PC-3 (cell line): ENCODE measurements around the gene ACRV1.

Experiments used
- EZH2 ChIP-seq: fragments of 300-600 bp; sonication (generic); IDR thresholded peaks from one replicate; pipeline ENCODE4 v1.6.1; 2017; ENCODE audit warnings: antibody characterized with exemption, mild to moderate bottlenecking, low read length; ENCODE audit not compliant: unreplicated experiment
- EZH2phosphoT487 ChIP-seq: fragments of 300-600 bp; sonication (generic); IDR thresholded peaks from 2 replicates; pipeline ENCODE4 v1.6.1; 2018; ENCODE audit warnings: mild to moderate bottlenecking, antibody characterized with exemption, low read length, borderline replicate concordance
- TF ChIP-seq, protein P1 (sequence below): fragments of 300-600 bp; sonication (generic); conservative IDR thresholded peaks from 2 replicates; pipeline ENCODE4 v1.5.1; 2017; ENCODE audit warnings: antibody characterized with exemption, low read depth, mild to moderate bottlenecking, low read length

DNA sequence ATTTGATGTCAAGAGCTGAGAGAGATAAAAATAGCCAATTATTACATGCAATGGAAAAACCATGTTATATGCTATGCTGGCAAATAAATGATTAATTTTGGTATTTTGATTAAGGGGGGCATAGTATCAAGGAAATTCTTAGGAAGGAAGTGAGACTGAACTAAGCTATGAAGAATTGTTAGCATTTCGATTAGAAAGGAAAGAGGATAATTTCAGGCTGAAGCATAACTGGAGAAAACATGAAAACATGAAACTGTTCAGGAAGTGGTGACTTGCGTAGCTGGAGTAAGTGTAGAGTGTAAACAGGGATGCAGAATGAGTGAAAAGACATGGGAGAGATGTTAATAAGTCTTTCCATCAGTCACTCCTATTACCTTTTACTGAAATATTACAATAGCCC lies 6.4 kb downstream of the ACRV1 start:
- TF ChIP-seq EZH2 (no peak), EZH2phosphoT487 (no peak)
- TF ChIP-seq, protein P1, sequence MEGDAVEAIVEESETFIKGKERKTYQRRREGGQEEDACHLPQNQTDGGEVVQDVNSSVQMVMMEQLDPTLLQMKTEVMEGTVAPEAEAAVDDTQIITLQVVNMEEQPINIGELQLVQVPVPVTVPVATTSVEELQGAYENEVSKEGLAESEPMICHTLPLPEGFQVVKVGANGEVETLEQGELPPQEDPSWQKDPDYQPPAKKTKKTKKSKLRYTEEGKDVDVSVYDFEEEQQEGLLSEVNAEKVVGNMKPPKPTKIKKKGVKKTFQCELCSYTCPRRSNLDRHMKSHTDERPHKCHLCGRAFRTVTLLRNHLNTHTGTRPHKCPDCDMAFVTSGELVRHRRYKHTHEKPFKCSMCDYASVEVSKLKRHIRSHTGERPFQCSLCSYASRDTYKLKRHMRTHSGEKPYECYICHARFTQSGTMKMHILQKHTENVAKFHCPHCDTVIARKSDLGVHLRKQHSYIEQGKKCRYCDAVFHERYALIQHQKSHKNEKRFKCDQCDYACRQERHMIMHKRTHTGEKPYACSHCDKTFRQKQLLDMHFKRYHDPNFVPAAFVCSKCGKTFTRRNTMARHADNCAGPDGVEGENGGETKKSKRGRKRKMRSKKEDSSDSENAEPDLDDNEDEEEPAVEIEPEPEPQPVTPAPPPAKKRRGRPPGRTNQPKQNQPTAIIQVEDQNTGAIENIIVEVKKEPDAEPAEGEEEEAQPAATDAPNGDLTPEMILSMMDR, result no peak
